Medulla oblongata (tissue), 1 donor: ENCODE data around the gene GTPBP6.
"Not testable (repeated sequence)": the region's sequence is repeated elsewhere in the genome, so short reads cannot be mapped to it uniquely, and the experiment has no call there.

Experiments used
- DNase-seq: peaks from one replicate; pipeline ENCODE4 v3.0.0-alpha.2; 2015; ENCODE audit errors: extremely low spot score

Gene GTPBP6

DNA sequence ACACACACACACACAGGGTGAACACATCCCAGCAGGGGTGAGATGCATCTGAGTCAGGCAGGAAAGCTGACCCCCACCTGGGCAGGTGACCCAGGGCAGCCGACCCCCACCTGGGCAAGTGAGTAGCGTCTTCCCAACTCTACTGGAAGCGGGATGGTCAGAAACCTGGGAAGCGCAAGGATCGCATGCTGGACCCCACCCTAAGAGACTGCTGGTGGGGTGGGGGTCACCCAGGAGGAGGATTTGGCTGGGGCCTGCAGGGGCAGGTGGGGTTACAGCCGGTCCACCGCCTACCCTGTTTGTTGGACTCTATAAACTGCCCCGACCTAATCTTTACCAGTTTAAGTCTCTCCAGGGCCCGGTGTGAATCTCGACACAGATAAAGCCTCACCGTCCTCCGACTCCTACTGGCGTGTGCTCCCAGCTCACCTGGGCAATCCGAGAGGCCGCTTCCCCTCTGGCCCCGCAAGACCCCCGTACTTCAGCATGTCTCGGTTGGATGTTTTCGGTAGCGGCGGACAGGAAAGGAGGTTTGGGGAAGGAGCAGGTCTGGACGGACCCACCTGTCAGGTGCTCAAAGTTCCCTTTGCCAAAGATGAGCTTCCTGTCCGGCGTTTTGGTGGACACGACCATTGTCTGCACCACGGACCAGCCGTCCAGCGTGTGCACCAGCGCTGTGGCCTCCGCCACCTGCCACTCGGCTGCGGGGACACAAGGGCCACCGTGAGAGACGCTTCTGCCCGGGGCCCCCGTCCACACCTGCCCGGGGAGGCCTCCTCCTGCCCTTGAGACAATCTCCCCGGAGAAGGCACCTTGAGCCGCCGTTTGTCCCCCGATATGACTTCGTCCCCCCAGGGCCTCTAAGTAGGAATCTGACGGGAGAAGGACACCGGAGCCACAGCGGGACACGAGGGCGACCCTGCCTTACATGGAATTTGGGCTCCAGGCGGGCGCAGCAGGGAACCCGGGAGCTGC, 2.0 kb downstream of the GTPBP6 start:
- no peak for DNase-seq

- no peak for DNase-seq
Measured at GRCh38 chrX:314781-315595, 3.6 kb downstream of the GTPBP6 start.

DNA sequence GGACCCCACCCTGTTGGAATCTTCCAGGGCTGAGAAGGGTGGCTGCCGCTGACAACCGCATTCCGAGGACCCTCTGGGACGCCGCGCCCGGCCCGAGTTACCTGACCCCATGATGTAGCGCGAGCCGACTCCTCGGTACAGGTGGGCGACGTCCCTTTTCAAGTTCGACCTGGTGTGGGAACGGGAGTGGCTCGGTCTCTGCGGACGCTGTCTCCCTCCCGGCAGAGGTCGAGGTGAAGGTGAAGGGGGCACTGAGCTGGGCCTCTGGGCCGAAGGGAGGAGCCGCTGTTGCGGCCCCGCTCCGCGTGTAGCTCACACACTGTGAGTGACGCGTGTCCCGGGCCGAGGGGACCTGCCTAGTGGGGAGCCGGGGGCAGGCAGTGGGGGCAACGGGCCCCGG, 4.5 kb downstream of the GTPBP6 start:
- no peak for DNase-seq

- no peak for DNase-seq
Measured at GRCh38 chrX:313546-313945, 5.0 kb downstream of the GTPBP6 start.

- no peak for DNase-seq
Measured at GRCh38 chrX:312621-313331, 5.8 kb downstream of the GTPBP6 start.

- DNase-seq: no peak
Measured at GRCh38 chrX:311156-312129, 7.2 kb downstream of the GTPBP6 start.

GRCh38 chrX:310621-311155, 7.9 kb downstream of the GTPBP6 start:
- no peak for DNase-seq

GRCh38 chrX:308821-309520, 9.6 kb downstream of the GTPBP6 start:
- DNase-seq: no peak

GRCh38 chrX:307261-308111, 11.1 kb downstream of the GTPBP6 start:
- no peak for DNase-seq

GRCh38 chrX:306614-307251, 11.9 kb downstream of the GTPBP6 start:
- DNase-seq: not testable (repeated sequence)

GRCh38 chrX:305781-306613, 12.6 kb downstream of the GTPBP6 start:
- not testable (repeated sequence) for DNase-seq

GRCh38 chrX:302975-303374, 15.6 kb downstream of the GTPBP6 start:
- DNase-seq: no peak

- DNase-seq: no peak
Measured at GRCh38 chrX:300334-300733, 18.3 kb downstream of the GTPBP6 start.

- no peak for DNase-seq
Measured at GRCh38 chrX:298993-299392, 19.6 kb downstream of the GTPBP6 start.

GRCh38 chrX:295136-295535, 23.5 kb downstream of the GTPBP6 start:
- DNase-seq: no peak

DNA sequence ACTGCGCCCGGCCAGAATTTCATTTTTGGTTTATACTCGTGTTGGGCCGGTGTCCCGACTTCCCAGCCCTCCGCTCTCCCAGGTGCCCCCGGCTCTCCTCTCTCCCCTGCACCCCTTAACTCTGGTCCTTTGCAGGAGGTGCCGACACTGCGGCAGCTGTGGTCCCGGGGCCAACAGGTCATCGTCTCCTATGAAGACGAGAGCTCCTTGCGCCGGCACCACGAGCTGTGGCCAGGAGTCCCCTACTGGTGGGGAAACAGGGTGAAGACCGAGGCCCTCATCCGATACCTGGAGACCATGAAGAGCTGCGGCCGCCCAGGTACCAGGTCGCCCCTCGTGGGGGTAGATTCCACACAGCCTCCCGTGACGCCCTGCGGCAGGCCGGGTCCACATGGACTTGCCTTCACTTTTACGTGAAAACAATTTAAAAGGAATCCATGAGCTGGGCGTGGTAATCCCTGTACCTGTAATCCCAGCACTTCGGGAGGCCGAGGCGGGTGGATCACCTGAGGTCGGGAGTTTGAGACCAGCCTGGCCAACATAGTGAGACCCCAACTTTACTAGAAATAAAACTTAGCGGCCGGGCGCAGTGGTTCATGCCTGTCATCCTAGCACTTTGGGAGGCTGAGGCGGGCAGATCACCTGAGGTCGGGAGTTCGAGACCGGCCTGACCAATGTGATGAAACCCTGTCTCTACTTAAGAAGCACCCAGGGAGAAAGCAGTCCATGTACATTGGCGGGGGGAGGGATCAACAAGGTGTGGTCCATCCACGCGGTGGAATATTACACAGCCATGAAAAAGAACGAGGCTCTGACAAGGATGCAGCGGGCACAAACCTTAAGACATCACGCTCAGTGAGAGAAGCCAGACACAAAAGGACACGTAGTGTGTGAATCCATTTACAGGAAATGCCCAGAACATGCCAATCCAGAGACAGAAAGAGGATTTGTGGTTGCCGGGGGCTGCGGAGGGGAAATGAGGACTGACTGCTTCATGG, 25.4 kb downstream of the GTPBP6 start:
- DNase-seq: no peak
